ENCODE data around the gene PTPN1. TPM values are rescaled to one million over a fixed set of nuclear protein-coding genes. Genes with fewer than 3 reads are reported as not detected.
A peak's percentile ranks its signal among the peaks of the same experiment; 100 is the strongest.

Gene PTPN1
- 31.7 and 38.0 TPM in 2 replicates for total RNA-seq (2012; rRNA removed)
- polyA plus RNA-seq (2012; rRNA removed): 37.1 and 37.4 TPM in 2 replicates
- 27.3 and 29.6 TPM in 2 replicates for polyA plus RNA-seq (2012; cell fraction: cytosol; rRNA removed)
- polyA plus RNA-seq (2012; cell fraction: nucleus; rRNA removed; ENCODE audit: low replicate concordance): 35.3 and 62.9 TPM in 2 replicates
- percentile 97 among the genes with signal in this experiment for Bru-seq, nascent RNA
- BruChase-seq, experiment 1, labeled RNA remaining after a 6-hour chase: percentile 96 among the genes with signal in this experiment
- percentile 97 among the genes with signal in this experiment for BruChase-seq, experiment 2, labeled RNA remaining after a 2-hour chase
- long read RNA-seq, full-length matches to known transcripts: 11 of 25 reads
- long read RNA-seq, partial matches to known transcripts: 14 of 25 reads
- long read RNA-seq, other reads (novel, unspliced or antisense): 0 of 25 reads

DNA sequence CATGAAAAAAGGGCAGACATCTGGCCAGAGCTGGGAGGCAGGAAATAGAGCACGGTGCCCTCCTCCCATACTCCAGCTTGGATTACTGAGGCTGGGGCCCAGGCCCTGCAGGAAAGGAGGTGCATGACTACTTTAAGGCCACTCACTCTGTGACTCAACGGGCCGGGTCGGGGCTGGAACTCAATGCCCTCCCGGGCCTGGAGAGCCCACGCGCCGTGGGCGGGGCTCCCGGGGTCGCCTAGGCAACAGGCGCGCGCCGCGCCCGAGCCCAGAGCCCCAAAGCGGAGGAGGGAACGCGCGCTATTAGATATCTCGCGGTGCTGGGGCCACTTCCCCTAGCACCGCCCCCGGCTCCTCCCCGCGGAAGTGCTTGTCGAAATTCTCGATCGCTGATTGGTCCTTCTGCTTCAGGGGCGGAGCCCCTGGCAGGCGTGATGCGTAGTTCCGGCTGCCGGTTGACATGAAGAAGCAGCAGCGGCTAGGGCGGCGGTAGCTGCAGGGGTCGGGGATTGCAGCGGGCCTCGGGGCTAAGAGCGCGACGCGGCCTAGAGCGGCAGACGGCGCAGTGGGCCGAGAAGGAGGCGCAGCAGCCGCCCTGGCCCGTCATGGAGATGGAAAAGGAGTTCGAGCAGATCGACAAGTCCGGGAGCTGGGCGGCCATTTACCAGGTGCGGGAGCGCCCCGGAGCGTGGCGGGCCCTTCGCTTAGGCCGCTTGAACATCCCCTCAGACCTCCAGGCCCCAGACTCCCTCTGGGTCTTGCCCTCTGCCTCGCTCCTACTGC, at the start of gene PTPN1:
Gene PTPN1 (plus strand): TSS at position 461 of the 783 bp plus-strand sequence. CDS start 145 bp downstream, at position 606.
- H3K23ac ChIP-seq (ENCODE audit: low read depth, low read length): peak within 1 kb of the TSS; percentile 91
- H2AFZ ChIP-seq (replicated peaks; ENCODE audit: low read length, poor library complexity): peak within 1 kb of the TSS; percentile 89
- no TSS peak for BruUV-seq (replicated peaks)
- peaks cover 13% of the 10 kb centered on the region for H3K4me1 ChIP-seq (ENCODE audit: control insufficient read depth, insufficient read depth, low read length)
- H3K79me1 ChIP-seq (ENCODE audit: low read depth in 1 of 2, low read length in 2 of 2): peaks cover 0 to 16% of the 10 kb centered on the region in 2 experiments; a peak in 2 of 4 replicates
- H3K18ac ChIP-seq (ENCODE audit: low read depth, low read length): peak within 1 kb of the TSS; percentile 62
- ATAC-seq (ENCODE audit: low read depth): peak; percentile 96
- WGBS, 2 experiments (ENCODE audit: extremely low coverage in 2 of 2, insufficient read length in 1 of 2): 1% methylated on average over 17 of the region's 64 CpGs; no CpG with 5 or more reads in 1 of the 2 experiments
- intact Hi-C loops (cut with micrococcal nuclease) (loop anchor here (1.0 to 2.0 kb wide), 3 partner anchors 51 to 235 kb away; no protein-coding TSS in a partner anchor), dilution Hi-C loops (cut with HindIII; ENCODE audit: low sequenced_read_pairs, unreplicated experiment) (no loop called here), in situ Hi-C loops (cut with MboI; ENCODE audit: low sequenced_read_pairs) (loop anchor here (5.0 kb wide), 1 partner anchor 62 kb away; no protein-coding TSS in a partner anchor)
- CTCF ChIA-PET: no interaction called here
- DNase-seq: peak; percentile 99
- H4K8ac ChIP-seq (ENCODE audit: low read depth in 2 of 2, low read length in 2 of 2): peak within 1 kb of the TSS; percentile 66 to 76
- peak within 1 kb of the TSS; percentile 85 for H3K56ac ChIP-seq (ENCODE audit: extremely low read depth, insufficient read depth, low read length)
- no peaks in the 10 kb centered on the region for H3K9me3 ChIP-seq (ENCODE audit: control insufficient read depth, insufficient read depth, low read length)
- H3K4me3 ChIP-seq (ENCODE audit: insufficient read depth, low read depth, low read length): peak within 1 kb of the TSS; percentile 72
- H3K14ac ChIP-seq (replicated peaks; ENCODE audit: low read depth, low read length): peak within 1 kb of the TSS; percentile 87
- H3K36me3 ChIP-seq (ENCODE audit: control insufficient read depth, insufficient read depth, low read length): peaks cover 2% of the 10 kb centered on the region; the same call in 1 of the 2 replicates
- H3K9me1 ChIP-seq (ENCODE audit: insufficient read depth, low read length): peaks cover 7% of the 10 kb centered on the region
- H4K91ac ChIP-seq (ENCODE audit: insufficient read depth, low read depth, low read length): peak within 1 kb of the TSS; percentile 86
- H2BK15ac ChIP-seq (ENCODE audit: low read depth, low read length): peak within 1 kb of the TSS; percentile 89
- H3K27ac ChIP-seq (ENCODE audit: insufficient read depth, low read length): peak within 1 kb of the TSS; percentile 72
- no peaks in the 10 kb centered on the region for H3K27me3 ChIP-seq (ENCODE audit: control insufficient read depth, insufficient read depth, low read length)
- H4K20me1 ChIP-seq (ENCODE audit: insufficient read depth, low read length): peaks cover 38% of the 10 kb centered on the region
- peak within 1 kb of the TSS; percentile 89 for H2AK5ac ChIP-seq (ENCODE audit: low read depth, low read length)
- H2BK120ac ChIP-seq (ENCODE audit: low read depth, low read length): peak within 1 kb of the TSS; percentile 67
- peak within 1 kb of the TSS; percentile 87 for H3K9ac ChIP-seq (ENCODE audit: low read depth, low read length)
- peak within 1 kb of the TSS; percentile 98 for H2AK9ac ChIP-seq (replicated peaks; ENCODE audit: low read depth, low read length, poor library complexity)
- peak within 1 kb of the TSS; percentile 50; the same call in 1 of the 2 replicates for H2BK20ac ChIP-seq (ENCODE audit: low read depth, low read length)
- H4K5ac ChIP-seq (ENCODE audit: low read depth, low read length): peak within 1 kb of the TSS; percentile 30
- peak within 1 kb of the TSS; percentile 95 for H3K4me2 ChIP-seq (ENCODE audit: low read depth, low read length)
- POLR2A ChIA-PET (ENCODE audit: unreplicated experiment): interaction anchor here (0.6 kb wide), 1 partner anchor 371 kb away, joined by 7 read pairs; no protein-coding TSS in a partner anchor
- H3K4ac ChIP-seq (ENCODE audit: low read depth, low read length): peak within 1 kb of the TSS; percentile 82
- peak within 1 kb of the TSS; percentile 72 for H2BK5ac ChIP-seq (ENCODE audit: low read depth, low read length, poor library complexity, severe bottlenecking)
- TF ChIP-seq CTCF (conservative IDR thresholded peaks at IDR 0.05; ENCODE audit: low read depth, low read length): 0 out of 2 replicates have a peak, but pooled peaks have one; percentile 13
- no peak; the same call in 1 of the 2 replicates for TF ChIP-seq NFE2L2 (IDR thresholded peaks at IDR 0.05; ENCODE audit: low read depth, low read length)
- TF ChIP-seq POLR2A (IDR thresholded peaks at IDR 0.05; ENCODE audit: low read depth, low read length): peak; percentile 99
- TF ChIP-seq BHLHE40 (IDR thresholded peaks at IDR 0.05; ENCODE audit: low read depth, low read length): no peak
- peak; percentile 68; the same call in 1 of the 2 replicates for TF ChIP-seq MAZ (IDR thresholded peaks at IDR 0.05; ENCODE audit: borderline replicate concordance, low read depth, low read length)
- peak; percentile 56 for TF ChIP-seq FOS (IDR thresholded peaks at IDR 0.05; ENCODE audit: low read depth, low read length)
- TF ChIP-seq RFX5 (IDR thresholded peaks at IDR 0.05; ENCODE audit: low read depth, low read length): no peak
- TF ChIP-seq USF2 (IDR thresholded peaks at IDR 0.05; ENCODE audit: low read depth, low read length): peak; percentile 39; the same call in 1 of the 2 replicates
- TF ChIP-seq MXI1 (IDR thresholded peaks at IDR 0.05; ENCODE audit: borderline replicate concordance, low read depth, low read length): peak; percentile 83
- peak; percentile 32 for TF ChIP-seq RAD21 (IDR thresholded peaks at IDR 0.05; ENCODE audit: low read length)
- TF ChIP-seq CHD1 (IDR thresholded peaks at IDR 0.05; ENCODE audit: low read depth, low read length): no peak
- TF ChIP-seq RCOR1 (IDR thresholded peaks at IDR 0.05; ENCODE audit: insufficient replicate concordance, low read length): peak; percentile 95
